Measurements from ENCODE around the gene PDGFD. TPM values are rescaled to one million over a fixed set of nuclear protein-coding genes. Genes with fewer than 3 reads are reported as not detected.

PDGFD gene
- total and polyA plus RNA-seq, 2 experiments from 2014 or later: 100 to 105 TPM

DNA sequence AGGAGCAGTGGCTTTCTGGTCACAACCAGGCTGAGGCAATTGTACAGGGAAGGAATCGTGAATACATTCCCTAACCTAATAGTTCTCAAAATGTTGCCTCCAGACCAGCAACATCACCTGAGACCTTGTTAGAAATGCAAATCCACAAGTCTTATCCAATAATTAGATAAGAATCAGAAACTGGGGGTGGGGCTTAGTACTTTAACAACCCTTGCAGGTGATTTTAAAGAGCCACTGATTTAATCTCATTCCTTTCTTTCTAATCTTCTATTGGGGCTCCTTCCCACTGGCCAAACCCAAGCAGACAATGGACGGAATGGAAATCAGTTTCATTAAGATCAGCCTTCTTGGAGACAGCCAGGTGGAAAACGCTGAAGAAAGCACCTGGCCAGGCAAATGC is 269.9 kb downstream of the PDGFD start:
- peaks cover 7% of the 10 kb centered on the region for H3K4me1 ChIP-seq (ENCODE audit: low read depth)
- no peak overlapping the region for H3K4me3 ChIP-seq
- TF ChIP-seq CTCF (IDR thresholded peaks at IDR 0.05; ENCODE audit: low read depth, low read length): no peak
- no peaks in the 10 kb centered on the region for H3K36me3 ChIP-seq
- H3K27ac ChIP-seq: no peak overlapping the region
- H3K27me3 ChIP-seq: no peaks in the 10 kb centered on the region
- no peak for DNase-seq (ENCODE audit: low read depth in 1 of 2, low spot score in 1 of 2)
- H3K9me3 ChIP-seq (ENCODE audit: low read depth): no peaks in the 10 kb centered on the region

GRCh38 chr11:103893371-103893770 is 270.6 kb downstream of the PDGFD start:
- no peak for TF ChIP-seq CTCF (IDR thresholded peaks at IDR 0.05; ENCODE audit: low read depth, low read length)
- H3K27ac ChIP-seq: no peak overlapping the region

DNA sequence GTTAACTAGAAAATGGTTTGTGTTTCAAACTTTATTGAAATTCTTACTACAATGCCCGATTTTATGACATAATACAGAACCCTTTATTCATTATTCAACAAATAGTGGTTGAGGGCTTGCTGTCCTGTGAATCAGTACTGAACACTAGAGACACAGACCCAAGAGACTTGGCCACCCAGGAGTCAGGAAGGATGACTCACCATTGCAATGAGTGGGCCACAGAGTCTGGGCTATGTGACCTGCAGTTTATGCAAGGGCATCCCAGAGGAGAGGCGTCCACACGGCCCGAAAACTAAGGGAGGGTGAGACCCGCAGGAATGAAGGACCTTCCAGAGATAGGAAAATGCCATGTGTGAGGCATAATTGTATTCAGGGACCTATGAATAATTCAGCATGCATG is 271.3 kb downstream of the PDGFD start:
- Histone ChIP-seq H3K27ac (no peak overlapping the region), H3K36me3 (no peaks in the 10 kb centered on the region), H3K27me3 (no peaks in the 10 kb centered on the region), H3K9me3 (ENCODE audit: low read depth) (no peaks in the 10 kb centered on the region), H3K4me1 (ENCODE audit: low read depth) (peaks cover 7% of the 10 kb centered on the region), H3K4me3 (no peak overlapping the region)
- peak in 1 of 2 donors; percentile 68 for DNase-seq (ENCODE audit: low read depth in 1 of 2, low spot score in 1 of 2)
- TF ChIP-seq CTCF (IDR thresholded peaks at IDR 0.05; ENCODE audit: low read depth, low read length): no peak

More at GRCh38 chr11:103893371-103893770, 270.6 kb downstream of the PDGFD start:
- H3K4me3 ChIP-seq: no peak overlapping the region
- no peak for DNase-seq (ENCODE audit: low read depth in 1 of 2, low spot score in 1 of 2)
- no peaks in the 10 kb centered on the region for H3K9me3 ChIP-seq (ENCODE audit: low read depth)
- peaks cover 7% of the 10 kb centered on the region for H3K4me1 ChIP-seq (ENCODE audit: low read depth)
- H3K27me3 ChIP-seq: no peaks in the 10 kb centered on the region
- no peaks in the 10 kb centered on the region for H3K36me3 ChIP-seq

- H3K9me3 ChIP-seq (ENCODE audit: low read depth): no peaks in the 10 kb centered on the region
- no peaks in the 10 kb centered on the region for H3K27me3 ChIP-seq
- no peak for DNase-seq (ENCODE audit: low read depth in 1 of 2, low spot score in 1 of 2)
Measured at GRCh38 chr11:103890654-103891053, 273.3 kb downstream of the PDGFD start.

DNA sequence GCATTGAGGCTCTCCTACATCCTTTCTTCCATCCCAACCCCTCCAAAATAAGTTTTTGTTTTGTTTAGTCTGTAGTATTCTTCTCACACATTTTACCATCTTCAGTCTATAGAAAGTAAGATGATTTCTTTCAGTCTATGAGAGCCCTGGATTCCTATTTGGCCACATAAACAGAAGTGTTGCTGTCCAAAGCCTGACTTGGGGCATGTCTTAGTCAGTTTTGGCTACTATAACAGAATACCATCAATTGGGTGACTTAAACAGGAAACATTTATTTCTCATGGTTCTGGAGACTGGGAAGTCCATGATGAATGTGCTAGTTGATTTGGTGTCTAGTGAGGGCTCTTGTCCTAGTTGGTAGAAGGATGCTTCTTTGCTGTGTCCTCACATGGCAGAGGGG is 274.3 kb downstream of the PDGFD start:
- Histone ChIP-seq H3K36me3 (no peaks in the 10 kb centered on the region), H3K4me3 (no peak overlapping the region), H3K27ac (no peak overlapping the region), H3K9me3 (ENCODE audit: low read depth) (no peaks in the 10 kb centered on the region), H3K27me3 (no peaks in the 10 kb centered on the region), H3K4me1 (ENCODE audit: low read depth) (peaks cover 7% of the 10 kb centered on the region)
- no peak for TF ChIP-seq CTCF (IDR thresholded peaks at IDR 0.05; ENCODE audit: low read depth, low read length)
- no peak for DNase-seq (ENCODE audit: low read depth in 1 of 2, low spot score in 1 of 2)

More at GRCh38 chr11:103890654-103891053, 273.3 kb downstream of the PDGFD start:
- TF ChIP-seq CTCF (IDR thresholded peaks at IDR 0.05; ENCODE audit: low read depth, low read length): no peak
- peaks cover 7% of the 10 kb centered on the region for H3K4me1 ChIP-seq (ENCODE audit: low read depth)
- no peak overlapping the region for H3K27ac ChIP-seq
- H3K4me3 ChIP-seq: no peak overlapping the region
- no peaks in the 10 kb centered on the region for H3K36me3 ChIP-seq

- no peak overlapping the region for H3K27ac ChIP-seq
- TF ChIP-seq CTCF (IDR thresholded peaks at IDR 0.05; ENCODE audit: low read depth, low read length): no peak
- no peak overlapping the region for H3K4me3 ChIP-seq
Measured at GRCh38 chr11:103888541-103888951, 275.4 kb downstream of the PDGFD start.

More at GRCh38 chr11:103888541-103888951, 275.4 kb downstream of the PDGFD start:
- peaks cover 3% of the 10 kb centered on the region for H3K4me1 ChIP-seq (ENCODE audit: low read depth)
- no peaks in the 10 kb centered on the region for H3K27me3 ChIP-seq
- no peaks in the 10 kb centered on the region for H3K9me3 ChIP-seq (ENCODE audit: low read depth)
- no peaks in the 10 kb centered on the region for H3K36me3 ChIP-seq
- no peak for DNase-seq (ENCODE audit: low read depth in 1 of 2, low spot score in 1 of 2)

Measured in cardiac muscle cell (in vitro differentiated cells and primary cell).